Measurements from ENCODE around the gene INSM1. TPM values are rescaled to one million over a fixed set of nuclear protein-coding genes. Genes with fewer than 3 reads are reported as not detected.
"Not testable (repeated sequence)": the region's sequence is repeated elsewhere in the genome, so short reads cannot be mapped to it uniquely, and the experiment has no call there.

INSM1 gene
- total and polyA plus RNA-seq, 2 of the 13 experiments (the other 11 are each of a cell fraction or from before 2014, with no cell fraction given) = not detected

DNA sequence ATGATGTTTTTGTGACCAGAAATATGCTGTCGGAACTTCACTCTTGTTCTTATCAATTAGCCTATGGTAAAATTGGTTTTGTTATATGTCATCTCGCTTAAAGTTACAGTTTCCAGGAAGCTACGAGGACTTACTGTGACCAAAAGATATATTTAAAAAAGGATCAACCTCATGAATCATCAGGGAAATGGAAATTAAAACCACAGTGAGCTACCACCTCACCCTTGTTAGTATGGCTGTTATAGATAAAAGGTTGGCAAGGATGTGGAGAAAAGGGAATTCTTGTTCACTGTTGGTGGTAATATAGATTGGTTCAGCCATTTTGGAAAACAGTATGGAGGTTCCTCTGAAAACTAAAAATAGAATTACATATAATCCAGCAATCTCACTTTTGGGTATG is 14.3 kb upstream of the INSM1 start:
- H2AFZ ChIP-seq (ENCODE audit: low read length) = no peak overlapping the region
- ChIA-PET CTCF (ENCODE audit: low intra/inter-chr PET ratio, low total read pairs) (no interaction called here), POLR2A (no interaction called here)
- BruUV-seq (replicated peaks) = no TSS peak
- WGBS (ENCODE audit: low lambda C conversion rate) = 41% methylated on average over 3 of the region's 3 CpGs
- no peak for ATAC-seq
- H3K27me3 ChIP-seq (ENCODE audit: control insufficient read depth in 1 of 2, insufficient read depth in 2 of 2, low read length in 2 of 2) = no peaks in the 10 kb centered on the region
- no peaks in the 10 kb centered on the region for H4K20me1 ChIP-seq (ENCODE audit: insufficient read depth, low read length)
- no peak overlapping the region for H3K4me2 ChIP-seq (ENCODE audit: low read depth, low read length)
- no peaks in the 10 kb centered on the region for H3K79me2 ChIP-seq (ENCODE audit: insufficient read depth, low read length)
- H3K36me3 ChIP-seq (replicated peaks in 1 of 2; ENCODE audit: control insufficient read depth in 1 of 2, insufficient read depth in 2 of 2, low read length in 2 of 2) = no peaks in the 10 kb centered on the region
- H3K4me3 ChIP-seq (replicated peaks in 1 of 3; ENCODE audit: insufficient read depth in 1 of 3, low read depth in 2 of 3, low read length in 3 of 3) = no peak overlapping the region
- H3K27ac ChIP-seq (ENCODE audit: extremely low read length, insufficient read depth, low read length) = no peak overlapping the region
- TF ChIP-seq SOX6 (IDR thresholded peaks at IDR 0.05) = no peak
- no peak for TF ChIP-seq SOX6 (CRISPR knock-in tag; IDR thresholded peaks at IDR 0.05)
- TF ChIP-seq DMAP1 (CRISPR knock-in tag; IDR thresholded peaks at IDR 0.05) = no peak
- TF ChIP-seq, protein P1, sequence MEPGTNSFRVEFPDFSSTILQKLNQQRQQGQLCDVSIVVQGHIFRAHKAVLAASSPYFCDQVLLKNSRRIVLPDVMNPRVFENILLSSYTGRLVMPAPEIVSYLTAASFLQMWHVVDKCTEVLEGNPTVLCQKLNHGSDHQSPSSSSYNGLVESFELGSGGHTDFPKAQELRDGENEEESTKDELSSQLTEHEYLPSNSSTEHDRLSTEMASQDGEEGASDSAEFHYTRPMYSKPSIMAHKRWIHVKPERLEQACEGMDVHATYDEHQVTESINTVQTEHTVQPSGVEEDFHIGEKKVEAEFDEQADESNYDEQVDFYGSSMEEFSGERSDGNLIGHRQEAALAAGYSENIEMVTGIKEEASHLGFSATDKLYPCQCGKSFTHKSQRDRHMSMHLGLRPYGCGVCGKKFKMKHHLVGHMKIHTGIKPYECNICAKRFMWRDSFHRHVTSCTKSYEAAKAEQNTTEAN (CRISPR knock-in tag; conservative IDR thresholded peaks at IDR 0.05) = no peak
- TF ChIP-seq ELF4 (CRISPR knock-in tag; IDR thresholded peaks at IDR 0.05; ENCODE audit: borderline replicate concordance) = no peak
- TF ChIP-seq AKNA (CRISPR knock-in tag; IDR thresholded peaks at IDR 0.05; ENCODE audit: borderline replicate concordance) = no peak
- TF ChIP-seq MEF2D (CRISPR knock-in tag; IDR thresholded peaks at IDR 0.05) = no peak
- no peak for TF ChIP-seq KLF16 (CRISPR knock-in tag; IDR thresholded peaks at IDR 0.05)
- TF ChIP-seq ZC3H13 (CRISPR knock-in tag; IDR thresholded peaks at IDR 0.05) = no peak
- FAIRE-seq = no peak
- intact Hi-C loops (cut with micrococcal nuclease; ENCODE audit: unreplicated experiment) = no loop called here
- in situ Hi-C loops (cut with HindIII; ENCODE audit: extremely low pct_ligation_motif_present, low pct_unique_long_range_greater_than_20kb) = no loop called here
- no peak overlapping the region for H3K9ac ChIP-seq (ENCODE audit: insufficient read depth, low read depth, low read length)
- no peaks in the 10 kb centered on the region for H3K4me1 ChIP-seq (ENCODE audit: insufficient read depth, low read length)
- no peak for DNase-seq (ENCODE audit: low spot score)
- 0 out of 2 replicates have a peak, but pooled peaks cover 6% of the 10 kb centered on the region for H3K9me3 ChIP-seq (ENCODE audit: low read length)

DNA sequence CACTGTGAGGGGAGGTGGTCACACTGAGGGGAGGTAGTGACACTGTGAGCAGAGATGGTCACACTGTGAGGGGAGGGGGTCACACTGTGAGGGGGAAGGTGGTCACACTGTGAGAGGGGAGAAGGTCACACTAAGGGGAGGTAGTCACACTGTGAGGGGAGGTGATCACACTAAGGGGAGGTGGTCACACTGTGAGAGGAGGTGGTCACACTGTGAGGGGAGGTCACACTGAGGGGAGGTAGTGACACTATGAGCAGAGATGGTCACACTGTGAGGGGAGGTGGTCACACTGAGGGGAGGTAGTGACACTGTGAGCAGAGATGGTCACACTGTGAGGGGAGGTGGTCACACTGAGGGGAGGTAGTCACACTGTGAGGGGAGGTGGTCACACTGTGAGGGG is 12.4 kb upstream of the INSM1 start:
- in situ Hi-C loops (cut with HindIII; ENCODE audit: extremely low pct_ligation_motif_present, low pct_unique_long_range_greater_than_20kb); BruUV-seq (replicated peaks); H3K4me2 ChIP-seq (ENCODE audit: low read depth, low read length); FAIRE-seq; H3K36me3 ChIP-seq (replicated peaks in 1 of 2; ENCODE audit: control insufficient read depth in 1 of 2, insufficient read depth in 2 of 2, low read length in 2 of 2); ATAC-seq; POLR2A ChIA-PET; DNase-seq (ENCODE audit: low spot score); H3K4me1 ChIP-seq (ENCODE audit: insufficient read depth, low read length); H3K27ac ChIP-seq (ENCODE audit: extremely low read length, insufficient read depth, low read length); H3K9me3 ChIP-seq (ENCODE audit: low read length); intact Hi-C loops (cut with micrococcal nuclease; ENCODE audit: unreplicated experiment); H3K27me3 ChIP-seq (ENCODE audit: control insufficient read depth in 1 of 2, insufficient read depth in 2 of 2, low read length in 2 of 2); H3K9ac ChIP-seq (ENCODE audit: insufficient read depth, low read depth, low read length); H3K79me2 ChIP-seq (ENCODE audit: insufficient read depth, low read length); H2AFZ ChIP-seq (ENCODE audit: low read length); H4K20me1 ChIP-seq (ENCODE audit: insufficient read depth, low read length); H3K4me3 ChIP-seq (replicated peaks in 1 of 3; ENCODE audit: insufficient read depth in 1 of 3, low read depth in 2 of 3, low read length in 3 of 3); CTCF ChIA-PET (ENCODE audit: low intra/inter-chr PET ratio, low total read pairs): not testable (repeated sequence)

All from HepG2 (cell line).